HuH-7.5 (cell line): ENCODE measurements around the gene DNAJC3.

Experiments used
- DNase-seq: peaks from one replicate; pipeline ENCODE4 v3.0.0; 2011; ENCODE audit warnings: low spot score

The DNAJC3 gene

GRCh38 chr13:95842898-95843297, 166.0 kb downstream of the DNAJC3 start:
- no peak for DNase-seq
